ENCODE data around the gene KRT81. TPM values are rescaled to one million over a fixed set of nuclear protein-coding genes. Genes with fewer than 3 reads are reported as not detected.
"Not testable (repeated sequence)": the region's sequence is repeated elsewhere in the genome, so short reads cannot be mapped to it uniquely, and the experiment has no call there.

Gene KRT81
- total and polyA plus RNA-seq, 2 donors (not counting 1 experiment from before 2014, with no cell fraction given), result not detected

DNA sequence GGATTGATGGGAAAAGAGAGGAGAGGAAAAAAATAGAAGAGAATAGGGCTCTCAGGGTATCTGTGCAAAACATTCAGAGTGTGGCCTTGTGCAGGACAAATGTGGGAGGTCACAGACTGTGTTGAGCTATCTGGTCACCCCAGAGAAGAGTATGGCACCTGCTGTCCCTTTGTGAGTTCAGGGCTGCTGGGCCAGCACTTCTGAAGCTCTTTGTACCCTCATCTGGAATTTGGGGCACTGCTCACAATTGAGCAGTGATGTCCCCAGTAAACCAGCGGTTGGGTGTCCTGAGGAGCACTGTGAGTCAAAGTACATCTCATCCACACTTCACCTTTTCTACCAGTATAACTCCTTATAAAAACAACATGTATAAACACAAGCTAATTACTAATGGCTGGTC is 2.6 kb upstream of the KRT81 start:
- Histone ChIP-seq H4K20me1 (ENCODE audit: control insufficient read depth, insufficient read depth, low read length, poor library complexity, severe bottlenecking) (no peaks in the 10 kb centered on the region), H2AFZ (ENCODE audit: insufficient read depth, low read depth, low read length, poor library complexity, severe bottlenecking) (no peak overlapping the region), H3K79me2 (ENCODE audit: control insufficient read depth, insufficient read depth, low read length) (no peaks in the 10 kb centered on the region), H3K27me3 (replicated peaks in 1 of 4; ENCODE audit: control extremely low read depth in 1 of 4, control insufficient read depth in 3 of 4, insufficient read depth in 4 of 4, low read length in 3 of 4) (peaks cover 0 to 8% (median 1%) of the 10 kb centered on the region in 4 experiments), H3K4me1 (ENCODE audit: control insufficient read depth in 2 of 2, insufficient read depth in 2 of 2, low read length in 2 of 2) (no peaks in the 10 kb centered on the region), H3K27ac (ENCODE audit: low read length in 2 of 2) (no peak overlapping the region), H3K4me2 (replicated peaks; ENCODE audit: low read depth, low read length, poor library complexity, severe bottlenecking) (no peak overlapping the region), H3K36me3 (replicated peaks in 1 of 2; ENCODE audit: control extremely low read depth in 1 of 2, control insufficient read depth in 1 of 2, extremely low read depth in 1 of 2, insufficient read depth in 2 of 2, low read length in 1 of 2) (no peaks in the 10 kb centered on the region), H3K9ac (ENCODE audit: low read length) (no peak overlapping the region), H3K9me3 (ENCODE audit: control extremely low read depth in 1 of 3, control insufficient read depth in 2 of 3, insufficient read depth in 1 of 3, low read length in 2 of 3) (no peaks in the 10 kb centered on the region), H3K4me3 (ENCODE audit: control extremely low read depth in 1 of 5, extremely low read depth in 1 of 5, insufficient read depth in 1 of 5, low read depth in 2 of 5, low read length in 4 of 5) (no peak overlapping the region)
- ChIA-PET CTCF (interaction anchor here (1.6 kb wide), 1 partner anchor 15 kb away, joined by 6 read pairs; no protein-coding TSS in a partner anchor), POLR2A (no interaction called here)
- intact Hi-C loops (cut with micrococcal nuclease), result no loop called here
- Mint-ChIP-seq H3K27ac (no peak overlapping the region), H3K9me3 (ENCODE audit: insufficient read depth) (no peaks in the 10 kb centered on the region), H3K27me3 (peaks cover 48% of the 10 kb centered on the region), H3K4me1 (no peaks in the 10 kb centered on the region), H3K4me3 (no peak overlapping the region)
- WGBS (ENCODE audit: insufficient coverage), result 89% methylated on average over 1 of the region's 1 CpG
- no peak for TF ChIP-seq EZH2 (IDR thresholded peaks at IDR 0.05; ENCODE audit: borderline replicate concordance, insufficient read depth, low read depth, low read length, poor library complexity, severe bottlenecking)
- TF ChIP-seq, protein P1, sequence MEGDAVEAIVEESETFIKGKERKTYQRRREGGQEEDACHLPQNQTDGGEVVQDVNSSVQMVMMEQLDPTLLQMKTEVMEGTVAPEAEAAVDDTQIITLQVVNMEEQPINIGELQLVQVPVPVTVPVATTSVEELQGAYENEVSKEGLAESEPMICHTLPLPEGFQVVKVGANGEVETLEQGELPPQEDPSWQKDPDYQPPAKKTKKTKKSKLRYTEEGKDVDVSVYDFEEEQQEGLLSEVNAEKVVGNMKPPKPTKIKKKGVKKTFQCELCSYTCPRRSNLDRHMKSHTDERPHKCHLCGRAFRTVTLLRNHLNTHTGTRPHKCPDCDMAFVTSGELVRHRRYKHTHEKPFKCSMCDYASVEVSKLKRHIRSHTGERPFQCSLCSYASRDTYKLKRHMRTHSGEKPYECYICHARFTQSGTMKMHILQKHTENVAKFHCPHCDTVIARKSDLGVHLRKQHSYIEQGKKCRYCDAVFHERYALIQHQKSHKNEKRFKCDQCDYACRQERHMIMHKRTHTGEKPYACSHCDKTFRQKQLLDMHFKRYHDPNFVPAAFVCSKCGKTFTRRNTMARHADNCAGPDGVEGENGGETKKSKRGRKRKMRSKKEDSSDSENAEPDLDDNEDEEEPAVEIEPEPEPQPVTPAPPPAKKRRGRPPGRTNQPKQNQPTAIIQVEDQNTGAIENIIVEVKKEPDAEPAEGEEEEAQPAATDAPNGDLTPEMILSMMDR (IDR thresholded peaks at IDR 0.05), result no peak
- ATAC-seq (ENCODE audit: low read depth), result no peak
- DNase-seq, result no peak

DNA sequence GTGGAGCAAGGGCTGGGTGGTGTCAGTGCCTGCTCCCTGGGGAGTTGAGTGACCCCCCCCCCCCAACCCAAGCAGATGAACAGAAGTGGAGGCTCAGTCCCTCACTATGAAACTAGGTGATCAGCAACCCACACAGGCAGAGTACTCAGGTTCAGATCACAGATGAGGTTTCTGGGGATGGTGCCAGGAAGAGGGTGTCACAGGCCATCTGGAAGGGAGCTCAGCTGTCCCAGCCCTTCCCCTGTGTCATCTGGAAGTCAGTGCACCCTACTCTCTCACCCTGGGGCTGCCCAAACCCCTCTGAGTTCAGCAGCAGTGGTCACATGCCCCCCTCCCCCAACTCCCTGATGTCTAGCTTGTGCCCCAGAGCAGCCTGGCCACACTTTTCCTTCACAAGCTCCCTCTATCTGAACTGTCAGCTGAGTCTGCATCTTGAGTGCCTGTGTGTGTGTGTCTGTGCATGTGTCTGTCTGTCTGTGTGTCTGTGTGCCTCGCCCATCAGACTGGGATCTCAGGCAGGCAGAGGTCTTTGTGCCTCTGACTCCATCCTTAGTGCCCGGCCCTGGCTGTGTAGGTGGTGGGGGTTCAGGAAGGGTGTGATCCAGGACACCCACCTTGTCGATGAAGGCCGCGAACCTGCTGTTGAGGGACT is 725 bp downstream of the KRT81 start:
- H3K9me3 ChIP-seq (ENCODE audit: control extremely low read depth in 1 of 3, control insufficient read depth in 2 of 3, insufficient read depth in 1 of 3, low read length in 2 of 3); H3K4me3 ChIP-seq (ENCODE audit: control extremely low read depth in 1 of 5, extremely low read depth in 1 of 5, insufficient read depth in 1 of 5, low read depth in 2 of 5, low read length in 4 of 5); H3K27ac ChIP-seq (ENCODE audit: low read length in 2 of 2); H3K27me3 ChIP-seq (replicated peaks in 1 of 4; ENCODE audit: control extremely low read depth in 1 of 4, control insufficient read depth in 3 of 4, insufficient read depth in 4 of 4, low read length in 3 of 4); H3K79me2 ChIP-seq (ENCODE audit: control insufficient read depth, insufficient read depth, low read length); H3K4me3 Mint-ChIP-seq; H2AFZ ChIP-seq (ENCODE audit: insufficient read depth, low read depth, low read length, poor library complexity, severe bottlenecking); CTCF ChIA-PET; H3K4me2 ChIP-seq (replicated peaks; ENCODE audit: low read depth, low read length, poor library complexity, severe bottlenecking); H4K20me1 ChIP-seq (ENCODE audit: control insufficient read depth, insufficient read depth, low read length, poor library complexity, severe bottlenecking); DNase-seq; ATAC-seq (ENCODE audit: low read depth); H3K27ac Mint-ChIP-seq; H3K9ac ChIP-seq (ENCODE audit: low read length); H3K9me3 Mint-ChIP-seq (ENCODE audit: insufficient read depth); H3K4me1 ChIP-seq (ENCODE audit: control insufficient read depth in 2 of 2, insufficient read depth in 2 of 2, low read length in 2 of 2); POLR2A ChIA-PET; intact Hi-C loops (cut with micrococcal nuclease); H3K36me3 ChIP-seq (replicated peaks in 1 of 2; ENCODE audit: control extremely low read depth in 1 of 2, control insufficient read depth in 1 of 2, extremely low read depth in 1 of 2, insufficient read depth in 2 of 2, low read length in 1 of 2); H3K4me1 Mint-ChIP-seq: not testable (repeated sequence)
- WGBS (ENCODE audit: insufficient coverage), result no CpG with 5 or more reads among the region's 5 CpGs
- H3K27me3 Mint-ChIP-seq, result peaks cover 25% of the 10 kb centered on the region

DNA sequence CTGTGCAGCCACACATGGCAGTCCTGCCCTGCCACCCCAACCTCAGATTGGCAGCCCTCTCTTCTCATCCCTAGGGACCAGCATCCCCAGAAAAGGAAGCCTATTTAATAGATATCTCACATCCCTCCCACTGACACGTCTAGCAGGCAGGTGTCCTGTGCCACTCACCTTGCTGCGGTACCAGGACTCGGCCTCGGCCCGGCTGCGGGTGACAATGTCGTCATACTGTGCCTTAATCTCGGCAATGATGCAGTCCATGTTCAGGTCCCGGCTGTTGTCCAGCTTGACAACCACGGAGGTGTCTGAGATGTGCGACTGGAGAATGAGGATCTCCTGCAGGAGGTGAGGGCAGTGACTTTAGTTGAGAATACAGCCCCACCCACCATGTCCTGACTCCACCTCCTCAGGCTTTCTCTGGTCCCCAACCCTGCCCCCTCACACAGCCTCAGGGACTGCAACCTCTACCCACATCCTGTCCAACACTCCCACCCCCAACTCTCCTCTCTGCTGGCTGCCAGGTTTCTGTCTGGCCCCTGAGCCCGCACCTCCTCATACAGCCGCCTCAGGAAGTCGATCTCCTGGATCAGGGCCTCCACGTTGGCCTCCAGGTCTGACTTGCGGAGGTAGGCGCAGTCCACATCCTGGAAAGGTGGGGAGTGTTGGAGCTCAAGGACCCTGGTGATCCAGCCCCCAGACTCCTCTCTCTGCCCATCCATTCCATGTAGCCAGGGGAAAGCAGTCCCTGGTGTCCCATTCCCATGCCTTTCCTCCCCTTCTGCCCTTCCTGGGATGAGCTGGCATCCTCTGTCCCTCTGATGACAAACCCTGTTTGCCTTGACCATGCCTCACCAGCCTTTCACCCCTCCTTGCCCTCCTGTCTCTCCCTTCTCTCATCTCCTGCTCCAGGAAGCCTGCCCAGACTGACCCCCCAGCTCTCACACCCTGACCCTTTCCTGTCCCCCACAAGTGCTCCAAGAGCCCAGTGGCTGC is 3.2 kb downstream of the KRT81 start:
- H3K27ac ChIP-seq (ENCODE audit: low read length in 2 of 2); H3K9me3 ChIP-seq (ENCODE audit: control extremely low read depth in 1 of 3, control insufficient read depth in 2 of 3, insufficient read depth in 1 of 3, low read length in 2 of 3); H3K4me2 ChIP-seq (replicated peaks; ENCODE audit: low read depth, low read length, poor library complexity, severe bottlenecking); H3K4me1 Mint-ChIP-seq; DNase-seq; H3K4me1 ChIP-seq (ENCODE audit: control insufficient read depth in 2 of 2, insufficient read depth in 2 of 2, low read length in 2 of 2); intact Hi-C loops (cut with micrococcal nuclease); H3K4me3 ChIP-seq (ENCODE audit: control extremely low read depth in 1 of 5, extremely low read depth in 1 of 5, insufficient read depth in 1 of 5, low read depth in 2 of 5, low read length in 4 of 5); POLR2A ChIA-PET; H3K4me3 Mint-ChIP-seq; H2AFZ ChIP-seq (ENCODE audit: insufficient read depth, low read depth, low read length, poor library complexity, severe bottlenecking); H3K27ac Mint-ChIP-seq; H3K79me2 ChIP-seq (ENCODE audit: control insufficient read depth, insufficient read depth, low read length); ATAC-seq (ENCODE audit: low read depth); H3K9me3 Mint-ChIP-seq (ENCODE audit: insufficient read depth); H4K20me1 ChIP-seq (ENCODE audit: control insufficient read depth, insufficient read depth, low read length, poor library complexity, severe bottlenecking); H3K27me3 ChIP-seq (replicated peaks in 1 of 4; ENCODE audit: control extremely low read depth in 1 of 4, control insufficient read depth in 3 of 4, insufficient read depth in 4 of 4, low read length in 3 of 4); H3K36me3 ChIP-seq (replicated peaks in 1 of 2; ENCODE audit: control extremely low read depth in 1 of 2, control insufficient read depth in 1 of 2, extremely low read depth in 1 of 2, insufficient read depth in 2 of 2, low read length in 1 of 2); H3K9ac ChIP-seq (ENCODE audit: low read length): not testable (repeated sequence)
- peaks cover 16% of the 10 kb centered on the region for H3K27me3 Mint-ChIP-seq
- CTCF ChIA-PET, result interaction anchor here (1.7 kb wide), 1 partner anchor 9 kb away, joined by 3 read pairs; no protein-coding TSS in a partner anchor
- WGBS (ENCODE audit: insufficient coverage), result 81% methylated on average over 7 of the region's 17 CpGs
